Right hindlimb (tissue), 1 donor: ENCODE results near the gene TM2D1.
A peak's percentile ranks its signal among the peaks of the same experiment; 100 is the strongest.
"Not testable (repeated sequence)": the region's sequence is repeated elsewhere in the genome, so short reads cannot be mapped to it uniquely, and the experiment has no call there.

Experiments used
- DNase-seq: peaks from one replicate; pipeline ENCODE4 v3.0.0-alpha.2; 2018

The TM2D1 gene

GRCh38 chr1:61724813-61725694, at the start of gene TM2D1:
Gene TM2D1 (minus strand): TSS chr1:61725141. CDS start chr1:61725120, 21 bp downstream.
- DNase-seq = peak; percentile 95

GRCh38 chr1:61770131-61770530, 45.2 kb upstream of the TM2D1 start:
- no peak for DNase-seq

- DNase-seq = no peak
These were observed 33.0 kb upstream of the TM2D1 start for GRCh38 chr1:61757950-61758349.

- DNase-seq = no peak
These were observed 31.8 kb upstream of the TM2D1 start for GRCh38 chr1:61756773-61757172.

GRCh38 chr1:61754545-61754944, 29.6 kb upstream of the TM2D1 start:
- no peak for DNase-seq

GRCh38 chr1:61753998-61754508, 29.1 kb upstream of the TM2D1 start:
- no peak for DNase-seq

- DNase-seq = no peak
These were observed 28.0 kb upstream of the TM2D1 start for GRCh38 chr1:61752921-61753389.

- no peak for DNase-seq
These were observed 24.6 kb upstream of the TM2D1 start for GRCh38 chr1:61749574-61749973.

GRCh38 chr1:61748566-61748965, 23.6 kb upstream of the TM2D1 start:
- DNase-seq = no peak

- no peak for DNase-seq
These were observed 21.9 kb upstream of the TM2D1 start for GRCh38 chr1:61746813-61747212.

GRCh38 chr1:61743716-61744580, 19.0 kb upstream of the TM2D1 start:
- DNase-seq = no peak

GRCh38 chr1:61743431-61743705, 18.4 kb upstream of the TM2D1 start:
- no peak for DNase-seq

- peak; percentile 70 for DNase-seq
These were observed 17.9 kb upstream of the TM2D1 start for GRCh38 chr1:61742620-61743430.

- DNase-seq = peak; percentile 72
These were observed 17.0 kb upstream of the TM2D1 start, which contains the start of gene PATJ for GRCh38 chr1:61741711-61742619. Gene PATJ (plus strand): TSS chr1:61742480. CDS start chr1:61762893, 20,413 bp downstream.

- no peak for DNase-seq
These were observed 16.1 kb upstream of the TM2D1 start for GRCh38 chr1:61740751-61741700.

GRCh38 chr1:61732726-61733125, 7.8 kb upstream of the TM2D1 start:
- no peak for DNase-seq

- not testable (repeated sequence) for DNase-seq
These were observed 5.7 kb upstream of the TM2D1 start for GRCh38 chr1:61730679-61731078.

- DNase-seq = no peak
These were observed 2.6 kb upstream of the TM2D1 start for GRCh38 chr1:61727544-61727943.

GRCh38 chr1:61724506-61724812, 482 bp downstream of the TM2D1 start:
- no peak for DNase-seq

GRCh38 chr1:61718996-61719663, 5.8 kb downstream of the TM2D1 start:
- DNase-seq = not testable (repeated sequence)
